Liver (tissue), 9 donors: Measurements from ENCODE around the gene AOPEP. TPM values are rescaled to one million over a fixed set of nuclear protein-coding genes. Genes with fewer than 3 reads are reported as not detected.

Experiments used
- DNase-seq: peaks from one replicate; pipeline ENCODE4 v3.0.0-alpha.2; 2017; ENCODE audit warnings: low spot score
- H3K27ac ChIP-seq, 2 donors: one replicate each; pipeline ENCODE4 v1.7.0; 2013; ENCODE audit warnings: inconsistent platforms in 2 of 2, low read length in 2 of 2, control low read depth in 1 of 2, low read depth in 1 of 2, mild to moderate bottlenecking in 1 of 2
- H3K27me3 ChIP-seq, 4 donors: one replicate each; pipeline versions ENCODE4 v1.6.1 to v1.7.0; 2013; ENCODE audit warnings: low read length in 3 of 4, inconsistent platforms in 1 of 4, mild to moderate bottlenecking in 1 of 4, moderate library complexity in 1 of 4; ENCODE audit not compliant: control insufficient read depth in 4 of 4, insufficient read depth in 4 of 4
- H3K36me3 ChIP-seq, 4 donors: one replicate each; pipeline versions ENCODE4 v1.6.1 to v1.7.0; 2013; ENCODE audit warnings: low read length in 3 of 4, mild to moderate bottlenecking in 3 of 4, low read depth in 1 of 4, moderate library complexity in 1 of 4; ENCODE audit not compliant: control insufficient read depth in 4 of 4, insufficient read depth in 3 of 4
- H3K4me1 ChIP-seq, 4 donors: one replicate each; pipeline versions ENCODE4 v1.6.1 to v1.7.0; 2013; ENCODE audit warnings: low read length in 3 of 4, mild to moderate bottlenecking in 3 of 4, moderate library complexity in 1 of 4; ENCODE audit not compliant: control insufficient read depth in 4 of 4, insufficient read depth in 4 of 4
- H3K4me3 ChIP-seq, 3 donors: one replicate each; pipeline versions ENCODE4 v1.6.1 to v1.7.0; 2013; ENCODE audit warnings: low read length in 3 of 3, control low read depth in 1 of 3, low read depth in 1 of 3, mild to moderate bottlenecking in 1 of 3
- H3K9ac ChIP-seq, 2 donors: one replicate each; pipeline ENCODE4 v1.7.0; 2013; ENCODE audit warnings: low read length in 2 of 2, mild to moderate bottlenecking in 2 of 2, moderate library complexity in 2 of 2, control low read depth in 1 of 2, low read depth in 1 of 2
- H3K9me3 ChIP-seq, 4 donors: one replicate each; pipeline versions ENCODE4 v1.6.1 to v1.7.0; 2013; ENCODE audit warnings: low read length in 3 of 4; ENCODE audit not compliant: control insufficient read depth in 4 of 4
- EGR1 ChIP-seq, 2 donors: IDR thresholded peaks; 2 replicates each; pipeline ENCODE4 v1.6.1; 2016 to 2018; ENCODE audit warnings: antibody characterized with exemption in 2 of 2, low read depth in 2 of 2
- FOXA1 ChIP-seq: IDR thresholded peaks from 2 replicates; pipeline ENCODE4 v1.6.1; 2016; ENCODE audit warnings: antibody characterized with exemption
- JUND ChIP-seq, 2 donors: IDR thresholded peaks; 2 replicates each; pipeline ENCODE4 v1.6.1; 2016; ENCODE audit warnings: antibody characterized with exemption in 2 of 2
- NR2F2 ChIP-seq: IDR thresholded peaks from 2 replicates; pipeline ENCODE4 v1.6.1; 2016; ENCODE audit warnings: antibody characterized with exemption
- RAD21 ChIP-seq, 2 donors: IDR thresholded peaks; 2 replicates each; pipeline ENCODE4 v1.6.1; 2016; ENCODE audit warnings: antibody characterized with exemption in 2 of 2, mild to moderate bottlenecking in 2 of 2
- TAF1 ChIP-seq: conservative IDR thresholded peaks from 2 replicates; pipeline ENCODE4 v1.6.1; 2016; ENCODE audit warnings: antibody characterized with exemption, mild to moderate bottlenecking
- YY1 ChIP-seq: IDR thresholded peaks from 2 replicates; pipeline ENCODE4 v1.6.1; 2016; ENCODE audit warnings: antibody characterized with exemption, mild to moderate bottlenecking
- WGBS: extraction: QIAGEN DNeasy Blood & Tissue Kit; methylation state at CpG from one replicate; pipeline ENCODE4 v1.1.7; 2013; 5-methylcytosine and 5-hydroxymethylcytosine counted together
- polyA plus RNA-seq, 2 donors: library from polyadenylated mRNA; stranded (reverse) in 1 of 2; unstranded in 1 of 2; fragments of 200-250 nt in 1 of 2; fragments of >200 nt in 1 of 2; fragmentation: Nextera tagmentation in 1 of 2; extraction: Ambion mirVana in 1 of 2; gene quantifications; one replicate each; pipeline versions ENCODE4 v1.2.1 to v1.2.3, GENCODE V29; 2013 to 2015
- total RNA-seq, 2 donors: library from RNA; depleted of rRNA; stranded (reverse); fragments of >200 nt; gene quantifications; one replicate each; pipeline ENCODE4 v1.2.3, GENCODE V29; 2014
- TF ChIP-seq, protein P1 (sequence below): IDR thresholded peaks from 2 replicates; pipeline ENCODE4 v1.6.1; 2016; ENCODE audit warnings: antibody characterized with exemption
- TF ChIP-seq, protein P2 (sequence below): IDR thresholded peaks from 2 replicates; pipeline ENCODE4 v1.6.1; 2016; ENCODE audit warnings: antibody characterized with exemption
- TF ChIP-seq, protein P3 (sequence below): fragments of 150-350 bp; IDR thresholded peaks from 2 replicates; pipeline ENCODE4 v1.5.1; 2017; ENCODE audit warnings: improper control_type of control experiment, low read depth, low read length; ENCODE audit not compliant: missing input control
- donor health status: healthy.
- donor health status: healthy.
- donor health status: healthy.
- donor health status: healthy.
- donor health status: healthy.

The AOPEP gene
- total and polyA plus RNA-seq, 4 donors, result 22.2 to 77.1 (median 34.8) TPM

DNA sequence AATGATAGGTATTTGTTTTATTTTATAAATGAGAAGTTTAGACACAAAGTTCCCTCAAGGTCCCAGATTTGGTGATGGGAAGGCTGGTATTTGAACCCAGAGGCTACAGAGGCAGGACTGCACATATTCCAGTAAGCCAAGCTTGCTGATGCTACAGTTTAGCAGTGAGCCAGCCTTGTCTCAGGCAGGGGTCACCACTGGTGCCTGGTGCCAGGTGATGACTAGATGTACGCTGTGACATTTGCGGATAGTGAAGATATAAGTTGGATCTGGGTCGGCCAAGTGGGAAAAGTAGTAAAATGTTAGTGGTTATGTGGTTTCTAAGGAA lies 143.9 kb downstream of the AOPEP start:
- Histone ChIP-seq H3K4me1 (peaks cover 0 to 20% (median 6%) of the 10 kb centered on the region in 4 donors), H3K27me3 (no peaks in the 10 kb centered on the region), H3K9ac (no peak overlapping the region), H3K27ac (no peak overlapping the region), H3K4me3 (no peak overlapping the region), H3K9me3 (no peaks in the 10 kb centered on the region), H3K36me3 (no peaks in the 10 kb centered on the region)
- TF ChIP-seq EGR1 (IDR thresholded peaks at IDR 0.05; ENCODE audit: low read depth in 2 of 2), result no peak
- WGBS, result 97% methylated on average over 3 of the region's 3 CpGs
- DNase-seq, result no peak

DNA sequence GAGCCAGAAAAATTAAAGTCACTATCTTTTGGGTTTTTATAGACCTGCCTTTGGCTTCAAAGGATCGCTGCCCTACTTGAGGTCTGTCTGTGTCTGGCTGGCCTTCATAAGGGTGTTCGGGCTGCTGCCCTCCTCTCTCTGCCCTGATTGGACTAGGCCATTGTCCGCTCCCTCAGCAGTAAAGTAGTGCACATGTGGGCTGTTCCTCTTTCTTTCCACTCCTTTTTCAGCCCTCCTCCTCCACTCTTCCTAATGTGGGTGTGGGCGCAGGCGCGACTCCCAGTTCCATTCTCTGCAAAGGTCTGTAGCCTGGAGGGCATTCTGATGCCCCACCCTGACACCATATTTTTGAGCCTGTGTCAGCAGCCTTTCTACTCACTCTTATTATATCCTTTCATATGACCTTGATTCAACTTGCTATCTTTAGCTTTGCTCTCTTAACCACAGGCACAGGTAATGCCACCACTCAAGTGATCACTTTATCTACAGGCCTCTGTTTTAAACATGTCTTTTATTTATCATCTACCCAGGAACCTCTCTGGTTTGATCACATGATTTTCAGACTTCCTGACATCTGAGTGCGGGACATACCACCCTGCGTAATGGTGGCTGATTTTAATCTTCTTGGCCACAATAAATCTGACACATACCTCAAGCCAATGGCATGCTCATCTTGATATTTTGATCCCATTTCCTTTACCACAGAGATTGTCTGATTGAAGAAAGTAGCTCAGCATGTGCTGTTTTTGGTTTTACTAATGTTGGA lies 144.5 kb downstream of the AOPEP start:
- TF ChIP-seq, protein P1, sequence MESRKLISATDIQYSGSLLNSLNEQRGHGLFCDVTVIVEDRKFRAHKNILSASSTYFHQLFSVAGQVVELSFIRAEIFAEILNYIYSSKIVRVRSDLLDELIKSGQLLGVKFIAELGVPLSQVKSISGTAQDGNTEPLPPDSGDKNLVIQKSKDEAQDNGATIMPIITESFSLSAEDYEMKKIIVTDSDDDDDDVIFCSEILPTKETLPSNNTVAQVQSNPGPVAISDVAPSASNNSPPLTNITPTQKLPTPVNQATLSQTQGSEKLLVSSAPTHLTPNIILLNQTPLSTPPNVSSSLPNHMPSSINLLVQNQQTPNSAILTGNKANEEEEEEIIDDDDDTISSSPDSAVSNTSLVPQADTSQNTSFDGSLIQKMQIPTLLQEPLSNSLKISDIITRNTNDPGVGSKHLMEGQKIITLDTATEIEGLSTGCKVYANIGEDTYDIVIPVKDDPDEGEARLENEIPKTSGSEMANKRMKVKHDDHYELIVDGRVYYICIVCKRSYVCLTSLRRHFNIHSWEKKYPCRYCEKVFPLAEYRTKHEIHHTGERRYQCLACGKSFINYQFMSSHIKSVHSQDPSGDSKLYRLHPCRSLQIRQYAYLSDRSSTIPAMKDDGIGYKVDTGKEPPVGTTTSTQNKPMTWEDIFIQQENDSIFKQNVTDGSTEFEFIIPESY, result no peak
- TF ChIP-seq TAF1, result no peak
- TF ChIP-seq, protein P2, sequence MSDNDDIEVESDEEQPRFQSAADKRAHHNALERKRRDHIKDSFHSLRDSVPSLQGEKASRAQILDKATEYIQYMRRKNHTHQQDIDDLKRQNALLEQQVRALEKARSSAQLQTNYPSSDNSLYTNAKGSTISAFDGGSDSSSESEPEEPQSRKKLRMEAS, result no peak
- TF ChIP-seq RAD21 (IDR thresholded peaks at IDR 0.05), result no peak
- no peak for TF ChIP-seq EGR1 (IDR thresholded peaks at IDR 0.05; ENCODE audit: low read depth in 2 of 2)
- no peak for TF ChIP-seq JUND (IDR thresholded peaks at IDR 0.05)
- TF ChIP-seq YY1, result no peak
- TF ChIP-seq FOXA1, result no peak
- TF ChIP-seq, protein P3, sequence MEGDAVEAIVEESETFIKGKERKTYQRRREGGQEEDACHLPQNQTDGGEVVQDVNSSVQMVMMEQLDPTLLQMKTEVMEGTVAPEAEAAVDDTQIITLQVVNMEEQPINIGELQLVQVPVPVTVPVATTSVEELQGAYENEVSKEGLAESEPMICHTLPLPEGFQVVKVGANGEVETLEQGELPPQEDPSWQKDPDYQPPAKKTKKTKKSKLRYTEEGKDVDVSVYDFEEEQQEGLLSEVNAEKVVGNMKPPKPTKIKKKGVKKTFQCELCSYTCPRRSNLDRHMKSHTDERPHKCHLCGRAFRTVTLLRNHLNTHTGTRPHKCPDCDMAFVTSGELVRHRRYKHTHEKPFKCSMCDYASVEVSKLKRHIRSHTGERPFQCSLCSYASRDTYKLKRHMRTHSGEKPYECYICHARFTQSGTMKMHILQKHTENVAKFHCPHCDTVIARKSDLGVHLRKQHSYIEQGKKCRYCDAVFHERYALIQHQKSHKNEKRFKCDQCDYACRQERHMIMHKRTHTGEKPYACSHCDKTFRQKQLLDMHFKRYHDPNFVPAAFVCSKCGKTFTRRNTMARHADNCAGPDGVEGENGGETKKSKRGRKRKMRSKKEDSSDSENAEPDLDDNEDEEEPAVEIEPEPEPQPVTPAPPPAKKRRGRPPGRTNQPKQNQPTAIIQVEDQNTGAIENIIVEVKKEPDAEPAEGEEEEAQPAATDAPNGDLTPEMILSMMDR, result no peak
- WGBS, result 96% methylated on average over 8 of the region's 8 CpGs
- Histone ChIP-seq H3K4me1 (peaks cover 0 to 25% (median 6%) of the 10 kb centered on the region in 4 donors), H3K9me3 (no peaks in the 10 kb centered on the region), H3K27me3 (no peaks in the 10 kb centered on the region), H3K27ac (no peak overlapping the region), H3K4me3 (no peak overlapping the region), H3K9ac (no peak overlapping the region), H3K36me3 (no peaks in the 10 kb centered on the region)
- no peak for DNase-seq

DNA sequence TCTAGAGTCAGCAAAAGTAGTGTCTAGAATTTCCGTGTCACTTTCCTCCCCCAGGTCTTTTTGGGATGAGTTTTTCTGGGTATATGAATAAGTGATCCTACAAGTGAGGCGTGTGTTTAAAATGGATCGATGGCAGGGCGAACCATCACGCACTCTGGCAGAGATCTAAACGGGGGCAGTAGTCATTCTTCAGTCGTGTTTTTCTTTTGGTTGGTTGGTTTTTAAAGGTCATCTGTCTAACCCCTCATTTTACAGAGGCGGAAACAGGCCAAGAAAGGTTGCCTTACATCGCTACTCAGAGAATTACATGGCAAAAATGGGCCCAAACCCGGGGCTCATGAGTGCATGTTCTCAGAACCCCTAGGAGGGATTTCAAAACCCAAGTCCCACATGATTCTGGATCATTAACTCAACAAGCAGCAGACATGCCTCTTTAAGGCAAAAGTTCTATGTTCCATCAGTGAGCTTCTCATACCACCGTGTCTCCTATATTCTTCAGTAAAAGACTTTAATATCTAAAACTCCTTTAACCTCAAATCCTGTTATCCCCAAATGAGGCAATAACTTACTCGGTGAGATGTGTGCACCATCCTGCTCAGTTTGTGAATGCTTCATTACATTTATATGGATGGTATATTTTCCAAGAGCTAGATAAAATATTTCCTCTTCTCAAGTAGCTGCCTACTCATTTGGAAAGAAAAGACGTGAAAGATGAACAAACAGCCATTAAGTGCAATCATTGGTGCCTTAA lies 145.8 kb downstream of the AOPEP start:
- no peak overlapping the region for H3K4me3 ChIP-seq
- TF ChIP-seq, protein P1, result no peak
- TF ChIP-seq NR2F2, result no peak
- no peak overlapping the region for H3K9ac ChIP-seq
- no peak for DNase-seq
- WGBS, result 95% methylated on average over 13 of the region's 13 CpGs
- H3K27me3 ChIP-seq, result no peaks in the 10 kb centered on the region
- H3K9me3 ChIP-seq, result no peaks in the 10 kb centered on the region
- no peaks in the 10 kb centered on the region for H3K36me3 ChIP-seq
- H3K4me1 ChIP-seq, result peaks cover 0 to 20% (median 6%) of the 10 kb centered on the region in 4 donors
- H3K27ac ChIP-seq, result no peak overlapping the region
